Neural cell (in vitro differentiated cells): Measurements from ENCODE around the gene HCK. TPM values are rescaled to one million over a fixed set of nuclear protein-coding genes. Genes with fewer than 3 reads are reported as not detected.

Source experiments
- H2AFZ ChIP-seq: fragments of 200-600, 300-800 bp; sonication (generic), shearing (Covaris generic); 2 replicates; pipeline ENCODE4 v1.6.0; 2014; ENCODE audit warnings: low read depth, mild to moderate bottlenecking, antibody characterized with exemption, low read length, moderate library complexity
- H3F3A ChIP-seq: fragments of 200-600 bp; shearing (Covaris generic); 2 replicates; pipeline ENCODE4 v1.6.1; 2016; ENCODE audit warnings: mild to moderate bottlenecking, moderate library complexity, mixed read lengths, antibody characterized with exemption, low read length; ENCODE audit not compliant: insufficient read depth, poor library complexity, severe bottlenecking
- H3K27ac ChIP-seq: fragments of 200-600, 300-800 bp; sonication (generic), shearing (Covaris generic); 2 replicates; pipeline ENCODE4 v1.5.1; 2014; ENCODE audit warnings: mild to moderate bottlenecking, low read length, moderate library complexity
- H3K27me3 ChIP-seq: fragments of 300-800, 200-600 bp; sonication (generic), shearing (Covaris generic); 2 replicates; pipeline ENCODE4 v1.6.0; 2014; ENCODE audit warnings: mild to moderate bottlenecking, low read depth, low read length, moderate library complexity; ENCODE audit not compliant: insufficient read depth
- H3K36me3 ChIP-seq: fragments of 300-800, 200-600 bp; sonication (generic), shearing (Covaris generic); 2 replicates; pipeline ENCODE4 v1.5.1; 2014; ENCODE audit warnings: mild to moderate bottlenecking, antibody characterized with exemption, low read length, moderate library complexity; ENCODE audit not compliant: insufficient read depth
- H3K4me2 ChIP-seq: fragments of 300-800, 200-600 bp; sonication (generic), shearing (Covaris generic); 2 replicates; pipeline ENCODE4 v1.6.0; 2014; ENCODE audit warnings: mild to moderate bottlenecking, low read length
- H3K4me3 ChIP-seq: fragments of 300-800, 200-600 bp; sonication (generic), shearing (Covaris generic); 2 replicates; pipeline ENCODE4 v1.5.1; 2014; ENCODE audit warnings: mild to moderate bottlenecking, low read length, moderate library complexity
- H3K79me2 ChIP-seq: fragments of 200-600 bp; shearing (Covaris generic); replicated peaks from 2 replicates; pipeline ENCODE4 v1.6.0; 2014; ENCODE audit warnings: mild to moderate bottlenecking, low read length, moderate library complexity; ENCODE audit not compliant: insufficient read depth
- H3K9ac ChIP-seq: fragments of 300-800, 200-600 bp; sonication (generic), shearing (Covaris generic); 2 replicates; pipeline ENCODE4 v1.6.1; 2016; ENCODE audit warnings: mild to moderate bottlenecking, low read length, mixed read lengths
- H3K9me2 ChIP-seq: fragments of 200-600 bp; shearing (Covaris generic); 2 replicates; pipeline ENCODE4 v1.6.1; 2016; ENCODE audit warnings: mild to moderate bottlenecking, low read length, mixed read lengths; ENCODE audit not compliant: insufficient read depth
- H3K9me3 ChIP-seq: fragments of 200-600, 300-800 bp; sonication (generic), shearing (Covaris generic); 2 replicates; pipeline ENCODE4 v1.6.1; 2016; ENCODE audit warnings: mild to moderate bottlenecking, mixed run types, low read length, moderate library complexity, mixed read lengths
- H4K20me1 ChIP-seq: fragments of 200-600 bp; shearing (Covaris generic); 2 replicates; pipeline ENCODE4 v1.6.1; 2016; ENCODE audit warnings: mild to moderate bottlenecking, mixed run types; ENCODE audit not compliant: insufficient read depth
- EP300 ChIP-seq: fragments of 450-650 bp; conservative IDR thresholded peaks from 2 replicates; pipeline ENCODE4 v1.6.1; 2014; ENCODE audit warnings: antibody characterized with exemption, mild to moderate bottlenecking, moderate library complexity; ENCODE audit not compliant: poor library complexity, severe bottlenecking
- EZH2 ChIP-seq: fragments of 200-600, 300-800 bp; shearing (Covaris generic), sonication (generic); IDR thresholded peaks from 2 replicates; pipeline ENCODE4 v1.6.1; 2014; ENCODE audit warnings: antibody characterized with exemption, low read length, borderline replicate concordance, mild to moderate bottlenecking; ENCODE audit not compliant: insufficient read depth, poor library complexity, severe bottlenecking
- MXI1 ChIP-seq: fragments of 450-650 bp; conservative IDR thresholded peaks from 2 replicates; pipeline ENCODE4 v1.6.1; 2014; ENCODE audit warnings: antibody characterized with exemption, mild to moderate bottlenecking; ENCODE audit not compliant: poor library complexity, severe bottlenecking
- POLR2AphosphoS5 ChIP-seq: IDR thresholded peaks from 2 replicates; pipeline ENCODE4 v1.6.1; 2012
- RAD21 ChIP-seq: fragments of 450-650 bp; conservative IDR thresholded peaks from 2 replicates; pipeline ENCODE4 v1.6.1; 2014; ENCODE audit warnings: antibody characterized with exemption, mild to moderate bottlenecking, moderate library complexity
- SMC3 ChIP-seq: fragments of 450-650 bp; conservative IDR thresholded peaks from 2 replicates; pipeline ENCODE4 v1.6.1; 2014; ENCODE audit warnings: antibody characterized with exemption, mild to moderate bottlenecking, moderate library complexity; ENCODE audit not compliant: poor library complexity
- TAF1 ChIP-seq: IDR thresholded peaks from 2 replicates; pipeline ENCODE4 v1.6.1; 2012; ENCODE audit warnings: low read depth
- polyA plus RNA-seq: library from polyadenylated mRNA; depleted of rRNA; stranded (reverse); fragments of >200 nt; gene quantifications from 2 replicates; pipeline ENCODE4 v1.2.3, GENCODE V29; 2014
- TF ChIP-seq, protein P1 (sequence below): fragments of 450-650 bp; IDR thresholded peaks from 2 replicates; pipeline ENCODE4 v1.5.1; 2014; ENCODE audit warnings: antibody characterized with exemption, mild to moderate bottlenecking, moderate library complexity; ENCODE audit not compliant: poor library complexity, severe bottlenecking
- TF ChIP-seq, protein P2 (sequence below): IDR thresholded peaks from 2 replicates; pipeline ENCODE4 v1.6.1; 2012; ENCODE audit warnings: borderline replicate concordance

HCK gene
- polyA plus RNA-seq, 1 donor from 2014 or later: 0.58 TPM

DNA sequence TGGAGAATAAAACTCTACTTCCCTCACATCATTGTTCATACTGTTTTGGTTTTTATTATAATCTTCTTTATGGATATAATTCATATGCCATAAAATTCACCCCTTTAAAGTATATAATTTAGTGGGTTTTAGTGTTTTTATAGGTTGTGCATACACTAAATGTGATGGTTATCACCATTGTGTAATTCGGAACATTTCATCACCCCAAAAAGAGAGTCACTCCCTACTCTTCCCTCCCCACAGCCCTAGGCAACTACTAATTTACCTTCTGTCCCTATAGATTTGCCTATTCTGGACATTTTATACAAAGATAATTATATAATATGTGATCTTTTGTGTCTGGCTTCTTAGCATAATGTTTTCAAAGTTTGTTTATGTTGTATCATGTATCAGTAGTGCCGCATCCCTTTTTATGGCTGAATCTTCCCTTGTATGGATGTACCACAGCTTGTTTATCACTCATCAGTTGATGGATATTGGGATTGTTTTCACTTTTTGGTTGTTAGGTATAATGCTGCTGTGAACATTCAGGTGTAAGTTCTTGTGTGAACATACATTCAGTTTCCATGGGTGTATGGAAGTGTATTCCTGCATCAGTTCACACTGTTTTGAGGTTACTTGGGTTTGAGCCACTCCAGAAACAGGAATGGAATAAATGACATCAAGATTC, 61.7 kb downstream of the HCK start:
- peaks cover 71% of the 10 kb centered on the region for H3K79me2 ChIP-seq
- no peaks in the 10 kb centered on the region for H4K20me1 ChIP-seq
- H3K4me3 ChIP-seq: no peak overlapping the region
- no peak overlapping the region for H2AFZ ChIP-seq
- no peak overlapping the region for H3K9ac ChIP-seq
- H3F3A ChIP-seq: no peaks in the 10 kb centered on the region
- TF ChIP-seq RAD21 (no peak), EZH2 (no peak), SMC3 (no peak), MXI1 (no peak)
- TF ChIP-seq, protein P1, sequence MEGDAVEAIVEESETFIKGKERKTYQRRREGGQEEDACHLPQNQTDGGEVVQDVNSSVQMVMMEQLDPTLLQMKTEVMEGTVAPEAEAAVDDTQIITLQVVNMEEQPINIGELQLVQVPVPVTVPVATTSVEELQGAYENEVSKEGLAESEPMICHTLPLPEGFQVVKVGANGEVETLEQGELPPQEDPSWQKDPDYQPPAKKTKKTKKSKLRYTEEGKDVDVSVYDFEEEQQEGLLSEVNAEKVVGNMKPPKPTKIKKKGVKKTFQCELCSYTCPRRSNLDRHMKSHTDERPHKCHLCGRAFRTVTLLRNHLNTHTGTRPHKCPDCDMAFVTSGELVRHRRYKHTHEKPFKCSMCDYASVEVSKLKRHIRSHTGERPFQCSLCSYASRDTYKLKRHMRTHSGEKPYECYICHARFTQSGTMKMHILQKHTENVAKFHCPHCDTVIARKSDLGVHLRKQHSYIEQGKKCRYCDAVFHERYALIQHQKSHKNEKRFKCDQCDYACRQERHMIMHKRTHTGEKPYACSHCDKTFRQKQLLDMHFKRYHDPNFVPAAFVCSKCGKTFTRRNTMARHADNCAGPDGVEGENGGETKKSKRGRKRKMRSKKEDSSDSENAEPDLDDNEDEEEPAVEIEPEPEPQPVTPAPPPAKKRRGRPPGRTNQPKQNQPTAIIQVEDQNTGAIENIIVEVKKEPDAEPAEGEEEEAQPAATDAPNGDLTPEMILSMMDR: no peak
- no peaks in the 10 kb centered on the region for H3K9me3 ChIP-seq
- no peak overlapping the region for H3K4me2 ChIP-seq
- no peaks in the 10 kb centered on the region for H3K9me2 ChIP-seq
- no peaks in the 10 kb centered on the region for H3K36me3 ChIP-seq
- H3K27me3 ChIP-seq: no peaks in the 10 kb centered on the region
- no peak overlapping the region for H3K27ac ChIP-seq

DNA sequence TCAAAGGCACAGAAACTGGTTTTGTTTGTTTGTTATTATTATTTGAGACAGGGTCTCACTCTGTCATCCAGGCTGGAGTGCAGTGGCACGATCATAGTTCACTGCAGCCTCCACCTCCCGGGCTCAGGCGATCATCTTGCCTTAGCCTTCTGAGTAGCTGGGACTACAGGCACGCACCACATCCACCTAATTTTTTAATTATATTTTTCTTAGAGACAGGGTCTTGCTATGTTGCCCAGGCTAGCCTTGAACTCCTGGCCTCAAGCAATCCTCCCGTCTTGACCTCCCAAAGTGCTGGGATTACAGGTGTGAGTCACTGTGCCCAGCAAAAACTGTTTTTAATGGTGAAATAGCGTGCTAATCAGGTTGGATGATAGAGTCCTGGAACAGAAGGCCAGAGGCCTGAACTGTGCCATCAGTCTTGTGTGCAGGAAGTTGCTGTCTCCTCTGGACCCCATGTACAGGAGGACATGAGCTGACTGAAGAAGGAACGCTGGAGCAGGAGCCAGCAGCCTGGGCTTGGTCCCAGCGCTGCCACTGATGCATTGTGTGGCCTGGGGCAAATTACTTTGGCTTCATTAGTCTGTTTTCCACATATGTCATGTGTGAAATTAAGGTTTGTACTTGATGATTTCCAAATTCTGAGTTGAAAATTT, 62.4 kb downstream of the HCK start:
- TF ChIP-seq, protein P2, sequence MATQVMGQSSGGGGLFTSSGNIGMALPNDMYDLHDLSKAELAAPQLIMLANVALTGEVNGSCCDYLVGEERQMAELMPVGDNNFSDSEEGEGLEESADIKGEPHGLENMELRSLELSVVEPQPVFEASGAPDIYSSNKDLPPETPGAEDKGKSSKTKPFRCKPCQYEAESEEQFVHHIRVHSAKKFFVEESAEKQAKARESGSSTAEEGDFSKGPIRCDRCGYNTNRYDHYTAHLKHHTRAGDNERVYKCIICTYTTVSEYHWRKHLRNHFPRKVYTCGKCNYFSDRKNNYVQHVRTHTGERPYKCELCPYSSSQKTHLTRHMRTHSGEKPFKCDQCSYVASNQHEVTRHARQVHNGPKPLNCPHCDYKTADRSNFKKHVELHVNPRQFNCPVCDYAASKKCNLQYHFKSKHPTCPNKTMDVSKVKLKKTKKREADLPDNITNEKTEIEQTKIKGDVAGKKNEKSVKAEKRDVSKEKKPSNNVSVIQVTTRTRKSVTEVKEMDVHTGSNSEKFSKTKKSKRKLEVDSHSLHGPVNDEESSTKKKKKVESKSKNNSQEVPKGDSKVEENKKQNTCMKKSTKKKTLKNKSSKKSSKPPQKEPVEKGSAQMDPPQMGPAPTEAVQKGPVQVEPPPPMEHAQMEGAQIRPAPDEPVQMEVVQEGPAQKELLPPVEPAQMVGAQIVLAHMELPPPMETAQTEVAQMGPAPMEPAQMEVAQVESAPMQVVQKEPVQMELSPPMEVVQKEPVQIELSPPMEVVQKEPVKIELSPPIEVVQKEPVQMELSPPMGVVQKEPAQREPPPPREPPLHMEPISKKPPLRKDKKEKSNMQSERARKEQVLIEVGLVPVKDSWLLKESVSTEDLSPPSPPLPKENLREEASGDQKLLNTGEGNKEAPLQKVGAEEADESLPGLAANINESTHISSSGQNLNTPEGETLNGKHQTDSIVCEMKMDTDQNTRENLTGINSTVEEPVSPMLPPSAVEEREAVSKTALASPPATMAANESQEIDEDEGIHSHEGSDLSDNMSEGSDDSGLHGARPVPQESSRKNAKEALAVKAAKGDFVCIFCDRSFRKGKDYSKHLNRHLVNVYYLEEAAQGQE: no peak
- no peak for TF ChIP-seq EZH2
- TF ChIP-seq, protein P1: no peak
- TF ChIP-seq POLR2AphosphoS5: no peak
- TF ChIP-seq TAF1: no peak
- no peak for TF ChIP-seq MXI1
- no peak for TF ChIP-seq SMC3
- TF ChIP-seq EP300: no peak
- TF ChIP-seq RAD21: no peak
- Histone ChIP-seq H3K4me2 (no peak overlapping the region), H3K79me2 (peaks cover 77% of the 10 kb centered on the region)

More for the DNA sequence above, 62.4 kb downstream of the HCK start:
- Histone ChIP-seq H3K9ac (no peak overlapping the region), H3K4me3 (no peak overlapping the region), H3F3A (no peaks in the 10 kb centered on the region), H2AFZ (no peak overlapping the region), H3K9me3 (no peaks in the 10 kb centered on the region), H3K36me3 (no peaks in the 10 kb centered on the region), H3K27ac (no peak overlapping the region), H3K9me2 (no peaks in the 10 kb centered on the region), H4K20me1 (no peaks in the 10 kb centered on the region), H3K27me3 (no peaks in the 10 kb centered on the region)
